Sigmoid colon (tissue), 4 donors: ENCODE results near the gene SYNGAP1.

Experiments
- POLR2A ChIP-seq, 2 donors: fragments of 450-650 bp; IDR thresholded peaks; one replicate each; pipeline ENCODE4 v1.6.1; 2016; ENCODE audit warnings: antibody characterized with exemption in 2 of 2, mild to moderate bottlenecking in 2 of 2, moderate library complexity in 2 of 2
- POLR2AphosphoS5 ChIP-seq, 4 donors: sonication (generic); formaldehyde crosslinking; IDR thresholded peaks; one replicate each; pipeline ENCODE4 v1.6.1; 2017; ENCODE audit warnings: antibody characterized with exemption in 4 of 4
- TF ChIP-seq, protein P1 (sequence below), 4 experiments: fragments of 450-650 bp in 3 of 4; fragments of 200-600 bp in 1 of 4; IDR thresholded peaks; one replicate each; pipeline ENCODE4 v1.5.1; 2016 to 2019; ENCODE audit warnings: antibody characterized with exemption in 4 of 4, mild to moderate bottlenecking in 3 of 4, moderate library complexity in 2 of 4

- TF ChIP-seq POLR2AphosphoS5 (IDR thresholded peaks at IDR 0.05) (peak in 1 of 4 donors; percentile 41), POLR2A (IDR thresholded peaks at IDR 0.05) (peak in 1 of 2 donors; percentile 24)
- TF ChIP-seq, protein P1, sequence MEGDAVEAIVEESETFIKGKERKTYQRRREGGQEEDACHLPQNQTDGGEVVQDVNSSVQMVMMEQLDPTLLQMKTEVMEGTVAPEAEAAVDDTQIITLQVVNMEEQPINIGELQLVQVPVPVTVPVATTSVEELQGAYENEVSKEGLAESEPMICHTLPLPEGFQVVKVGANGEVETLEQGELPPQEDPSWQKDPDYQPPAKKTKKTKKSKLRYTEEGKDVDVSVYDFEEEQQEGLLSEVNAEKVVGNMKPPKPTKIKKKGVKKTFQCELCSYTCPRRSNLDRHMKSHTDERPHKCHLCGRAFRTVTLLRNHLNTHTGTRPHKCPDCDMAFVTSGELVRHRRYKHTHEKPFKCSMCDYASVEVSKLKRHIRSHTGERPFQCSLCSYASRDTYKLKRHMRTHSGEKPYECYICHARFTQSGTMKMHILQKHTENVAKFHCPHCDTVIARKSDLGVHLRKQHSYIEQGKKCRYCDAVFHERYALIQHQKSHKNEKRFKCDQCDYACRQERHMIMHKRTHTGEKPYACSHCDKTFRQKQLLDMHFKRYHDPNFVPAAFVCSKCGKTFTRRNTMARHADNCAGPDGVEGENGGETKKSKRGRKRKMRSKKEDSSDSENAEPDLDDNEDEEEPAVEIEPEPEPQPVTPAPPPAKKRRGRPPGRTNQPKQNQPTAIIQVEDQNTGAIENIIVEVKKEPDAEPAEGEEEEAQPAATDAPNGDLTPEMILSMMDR (IDR thresholded peaks at IDR 0.05), result no peak
These were observed at the start of gene SYNGAP1 for GRCh38 chr6:33419580-33420490.
